Thoracic aorta (tissue), 2 donors: ENCODE data around the gene MYLIP. TPM values are rescaled to one million over a fixed set of nuclear protein-coding genes. Genes with fewer than 3 reads are reported as not detected.

Experiments used
- ATAC-seq: fragments of 150-250 bp; one replicate; pipeline ENCODE4 v1.8.0; 2017; ENCODE audit warnings: low read depth; ENCODE audit not compliant: insufficient number of reproducible peaks, low FRiP score
- DNase-seq: peaks from one replicate; pipeline ENCODE4 v3.0.0-alpha.2; 2020; ENCODE audit warnings: low spot score
- H3K27ac ChIP-seq, 2 donors: fragments of 200-600 bp; sonication (generic); 1 replicate in 1 of 2; 2 replicates in 1 of 2; pipeline ENCODE4 v1.5.1; 2016; ENCODE audit warnings: mild to moderate bottlenecking in 2 of 2, moderate library complexity in 2 of 2
- H3K27me3 ChIP-seq: fragments of 200-600 bp; sonication (generic); replicated peaks from 2 replicates; pipeline ENCODE4 v1.6.0; 2016; ENCODE audit warnings: mild to moderate bottlenecking; ENCODE audit not compliant: insufficient read depth
- H3K36me3 ChIP-seq: fragments of 200-600 bp; sonication (generic); one replicate; pipeline ENCODE4 v1.5.1; 2016
- H3K4me1 ChIP-seq, 2 donors: fragments of 200-600 bp; sonication (generic); 1 replicate in 1 of 2; 2 replicates in 1 of 2; pipeline versions ENCODE4 v1.5.1 to v1.6.0; 2016; ENCODE audit warnings: low read depth in 2 of 2, mild to moderate bottlenecking in 1 of 2; ENCODE audit not compliant: control insufficient read depth in 1 of 2
- H3K4me3 ChIP-seq: fragments of 200-600 bp; sonication (generic); 2 replicates; pipeline ENCODE4 v1.5.1; 2016; ENCODE audit warnings: mild to moderate bottlenecking
- H3K9me3 ChIP-seq: fragments of 200-600 bp; sonication (generic); 2 replicates; pipeline ENCODE4 v1.5.1; 2016
- total RNA-seq, 2 donors: library from RNA; depleted of rRNA; stranded (reverse); fragments of >200 nt; gene quantifications; one replicate each; pipeline versions ENCODE4 v1.1.0 to v1.2.3, GENCODE V29; 2016
- TF ChIP-seq, protein P1 (sequence below): fragments of 200-600 bp; sonication (generic); IDR thresholded peaks from one replicate; pipeline ENCODE4 v1.5.1; 2019; ENCODE audit warnings: antibody characterized with exemption

MYLIP gene
- total RNA-seq, 2 donors from 2014 or later = 90.4 to 97.2 TPM

- H3K27ac ChIP-seq = peak overlapping the region; percentile 6 to 67
Observed at GRCh38 chr6:16134430-16134829, 5.5 kb downstream of the MYLIP start.

GRCh38 chr6:16135066-16135465 lies 6.2 kb downstream of the MYLIP start:
- peaks cover 76 to 78% of the 10 kb centered on the region in 2 donors for H3K4me1 ChIP-seq
- peak overlapping the region; percentile 99 for H3K4me3 ChIP-seq
- ATAC-seq (no peak), DNase-seq (no peak)
- H3K27ac ChIP-seq = peak overlapping the region; percentile 6 to 67
- TF ChIP-seq, protein P1, sequence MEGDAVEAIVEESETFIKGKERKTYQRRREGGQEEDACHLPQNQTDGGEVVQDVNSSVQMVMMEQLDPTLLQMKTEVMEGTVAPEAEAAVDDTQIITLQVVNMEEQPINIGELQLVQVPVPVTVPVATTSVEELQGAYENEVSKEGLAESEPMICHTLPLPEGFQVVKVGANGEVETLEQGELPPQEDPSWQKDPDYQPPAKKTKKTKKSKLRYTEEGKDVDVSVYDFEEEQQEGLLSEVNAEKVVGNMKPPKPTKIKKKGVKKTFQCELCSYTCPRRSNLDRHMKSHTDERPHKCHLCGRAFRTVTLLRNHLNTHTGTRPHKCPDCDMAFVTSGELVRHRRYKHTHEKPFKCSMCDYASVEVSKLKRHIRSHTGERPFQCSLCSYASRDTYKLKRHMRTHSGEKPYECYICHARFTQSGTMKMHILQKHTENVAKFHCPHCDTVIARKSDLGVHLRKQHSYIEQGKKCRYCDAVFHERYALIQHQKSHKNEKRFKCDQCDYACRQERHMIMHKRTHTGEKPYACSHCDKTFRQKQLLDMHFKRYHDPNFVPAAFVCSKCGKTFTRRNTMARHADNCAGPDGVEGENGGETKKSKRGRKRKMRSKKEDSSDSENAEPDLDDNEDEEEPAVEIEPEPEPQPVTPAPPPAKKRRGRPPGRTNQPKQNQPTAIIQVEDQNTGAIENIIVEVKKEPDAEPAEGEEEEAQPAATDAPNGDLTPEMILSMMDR = no peak
- H3K27me3 ChIP-seq = no peaks in the 10 kb centered on the region
- no peaks in the 10 kb centered on the region for H3K9me3 ChIP-seq
- H3K36me3 ChIP-seq = peaks cover 2% of the 10 kb centered on the region

More at GRCh38 chr6:16134430-16134829, 5.5 kb downstream of the MYLIP start:
- Histone ChIP-seq H3K36me3 (peaks cover 1% of the 10 kb centered on the region), H3K4me1 (peaks cover 71 to 72% of the 10 kb centered on the region in 2 donors), H3K4me3 (peak overlapping the region; percentile 99), H3K27me3 (no peaks in the 10 kb centered on the region), H3K9me3 (no peaks in the 10 kb centered on the region)
- TF ChIP-seq, protein P1 = no peak
- ATAC-seq = no peak
- DNase-seq = no peak

- TF ChIP-seq, protein P1 = no peak
- Histone ChIP-seq H3K4me1 (peaks cover 76 to 88% of the 10 kb centered on the region in 2 donors), H3K36me3 (peaks cover 2% of the 10 kb centered on the region), H3K4me3 (peak overlapping the region; percentile 52), H3K27me3 (no peaks in the 10 kb centered on the region), H3K9me3 (no peaks in the 10 kb centered on the region), H3K27ac (peak overlapping the region; percentile 10 to 51)
- DNase-seq (no peak), ATAC-seq (no peak)
Observed at GRCh38 chr6:16136091-16136490, 7.2 kb downstream of the MYLIP start.

DNA sequence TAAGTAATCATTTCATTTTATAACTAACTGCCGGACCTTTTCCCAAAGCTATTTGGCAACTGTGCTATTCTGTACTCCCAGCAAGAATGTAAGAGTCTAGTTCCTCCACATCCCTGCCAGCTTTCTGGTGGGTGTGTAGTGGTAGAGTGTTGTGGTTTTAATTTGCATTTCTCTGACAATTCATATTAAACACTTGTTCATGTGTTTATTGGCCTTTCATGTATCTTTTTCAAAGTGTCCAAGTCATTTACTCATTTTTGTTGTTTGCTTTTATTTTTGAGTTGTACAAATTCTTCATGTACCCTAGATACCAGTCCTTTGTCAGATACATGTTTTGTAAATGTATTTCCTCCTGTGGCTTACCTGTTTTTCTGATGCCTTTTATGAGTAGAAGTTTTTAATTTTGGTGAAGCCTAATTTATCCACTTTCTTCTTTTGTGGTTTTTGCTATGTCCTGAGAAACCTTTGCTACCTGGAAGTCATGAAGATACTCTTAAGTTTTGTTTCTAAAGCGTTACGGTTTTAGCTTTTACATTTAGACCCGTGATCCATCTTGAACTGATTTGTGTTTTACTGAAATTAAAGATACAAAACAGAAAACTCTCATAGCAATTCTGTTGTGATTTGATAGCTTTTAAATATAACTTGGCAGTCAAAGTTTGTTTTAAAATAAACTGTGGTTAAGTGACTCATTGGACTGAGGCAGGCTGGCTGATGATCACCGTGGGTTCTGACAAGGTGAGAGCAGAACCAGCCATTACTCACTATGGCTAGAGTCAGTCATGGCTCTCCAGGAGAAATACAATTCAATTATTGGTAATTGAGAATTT lies 8.0 kb downstream of the MYLIP start:
- DNase-seq (no peak), ATAC-seq (no peak)
- Histone ChIP-seq H3K4me1 (peaks cover 72 to 96% of the 10 kb centered on the region in 2 donors), H3K36me3 (peaks cover 5% of the 10 kb centered on the region), H3K27me3 (no peaks in the 10 kb centered on the region), H3K4me3 (peak overlapping the region; percentile 52), H3K27ac (peak overlapping the region; percentile 49 to 51), H3K9me3 (no peaks in the 10 kb centered on the region)
- TF ChIP-seq, protein P1 = no peak

GRCh38 chr6:16137451-16137801 lies 8.5 kb downstream of the MYLIP start:
- no peak for ATAC-seq
- Histone ChIP-seq H3K27ac (peak overlapping the region in 1 of 2 donors; percentile 51), H3K4me3 (peak overlapping the region; percentile 52), H3K4me1 (peaks cover 66 to 91% of the 10 kb centered on the region in 2 donors), H3K36me3 (peaks cover 7% of the 10 kb centered on the region), H3K9me3 (no peaks in the 10 kb centered on the region), H3K27me3 (no peaks in the 10 kb centered on the region)
- TF ChIP-seq, protein P1 = no peak
- DNase-seq = no peak
